Measurements from ENCODE around the gene ZFHX3. TPM values are rescaled to one million over a fixed set of nuclear protein-coding genes. Genes with fewer than 3 reads are reported as not detected.

The ZFHX3 gene, protein sequence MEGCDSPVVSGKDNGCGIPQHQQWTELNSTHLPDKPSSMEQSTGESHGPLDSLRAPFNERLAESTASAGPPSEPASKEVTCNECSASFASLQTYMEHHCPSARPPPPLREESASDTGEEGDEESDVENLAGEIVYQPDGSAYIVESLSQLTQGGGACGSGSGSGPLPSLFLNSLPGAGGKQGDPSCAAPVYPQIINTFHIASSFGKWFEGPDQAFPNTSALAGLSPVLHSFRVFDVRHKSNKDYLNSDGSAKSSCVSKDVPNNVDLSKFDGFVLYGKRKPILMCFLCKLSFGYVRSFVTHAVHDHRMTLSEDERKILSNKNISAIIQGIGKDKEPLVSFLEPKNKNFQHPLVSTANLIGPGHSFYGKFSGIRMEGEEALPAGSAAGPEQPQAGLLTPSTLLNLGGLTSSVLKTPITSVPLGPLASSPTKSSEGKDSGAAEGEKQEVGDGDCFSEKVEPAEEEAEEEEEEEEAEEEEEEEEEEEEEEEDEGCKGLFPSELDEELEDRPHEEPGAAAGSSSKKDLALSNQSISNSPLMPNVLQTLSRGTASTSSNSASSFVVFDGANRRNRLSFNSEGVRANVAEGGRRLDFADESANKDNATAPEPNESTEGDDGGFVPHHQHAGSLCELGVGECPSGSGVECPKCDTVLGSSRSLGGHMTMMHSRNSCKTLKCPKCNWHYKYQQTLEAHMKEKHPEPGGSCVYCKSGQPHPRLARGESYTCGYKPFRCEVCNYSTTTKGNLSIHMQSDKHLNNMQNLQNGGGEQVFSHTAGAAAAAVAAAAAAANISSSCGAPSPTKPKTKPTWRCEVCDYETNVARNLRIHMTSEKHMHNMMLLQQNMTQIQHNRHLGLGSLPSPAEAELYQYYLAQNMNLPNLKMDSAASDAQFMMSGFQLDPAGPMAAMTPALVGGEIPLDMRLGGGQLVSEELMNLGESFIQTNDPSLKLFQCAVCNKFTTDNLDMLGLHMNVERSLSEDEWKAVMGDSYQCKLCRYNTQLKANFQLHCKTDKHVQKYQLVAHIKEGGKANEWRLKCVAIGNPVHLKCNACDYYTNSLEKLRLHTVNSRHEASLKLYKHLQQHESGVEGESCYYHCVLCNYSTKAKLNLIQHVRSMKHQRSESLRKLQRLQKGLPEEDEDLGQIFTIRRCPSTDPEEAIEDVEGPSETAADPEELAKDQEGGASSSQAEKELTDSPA (N-terminal part only)
- 14.5 TPM for polyA plus RNA-seq (2012; ENCODE audit: insufficient read depth, insufficient read length, low read depth)

DNA sequence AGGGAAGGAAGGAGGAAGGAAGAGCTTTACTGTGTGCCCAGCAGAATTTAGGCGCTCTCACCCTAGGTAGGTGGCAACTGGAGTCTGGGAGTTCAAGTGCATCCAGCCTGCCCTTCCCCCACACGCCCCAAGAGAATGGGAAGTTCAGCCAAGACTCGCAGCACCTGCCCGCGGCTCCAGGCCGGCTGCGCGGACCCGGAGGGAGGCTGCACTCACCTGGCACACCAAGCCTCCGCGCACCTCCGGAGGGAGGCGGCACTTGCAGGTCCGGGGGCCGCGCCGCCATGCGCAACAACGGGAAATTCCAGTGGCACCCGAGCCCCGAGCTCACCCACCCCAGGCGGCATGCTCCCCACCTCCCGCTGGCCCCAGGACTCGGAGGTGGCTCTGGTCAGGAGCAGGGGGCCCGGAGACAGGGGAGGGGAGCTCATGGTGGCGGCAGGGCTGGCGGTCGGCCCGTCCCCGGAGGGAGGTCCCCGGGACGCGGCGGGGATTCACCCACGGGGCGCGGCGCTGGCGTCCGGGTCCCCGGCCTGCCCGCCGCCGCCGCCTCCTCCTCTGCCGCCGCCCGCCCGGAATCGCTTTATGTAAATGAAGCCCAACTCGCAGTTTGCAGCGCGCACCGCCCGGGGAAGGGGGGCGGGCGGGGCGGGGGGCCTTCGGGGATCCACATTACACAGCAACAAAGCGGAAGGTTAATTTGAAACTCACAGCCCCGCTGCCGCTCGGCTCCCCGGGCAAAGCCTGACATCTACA lies at the start of gene ZFHX3:
TSS of gene ZFHX3 (minus strand) at position 593 of the 756 bp plus-strand sequence. CDS start 87,983 bp downstream, outside the sequence.
- H3K4me1 ChIP-seq: peaks cover 63% of the 10 kb centered on the region
- no peaks in the 10 kb centered on the region for H3K9me3 ChIP-seq
- H3K4me3 ChIP-seq (ENCODE audit: low read depth, low read length): peak within 1 kb of the TSS; percentile 60

DNA sequence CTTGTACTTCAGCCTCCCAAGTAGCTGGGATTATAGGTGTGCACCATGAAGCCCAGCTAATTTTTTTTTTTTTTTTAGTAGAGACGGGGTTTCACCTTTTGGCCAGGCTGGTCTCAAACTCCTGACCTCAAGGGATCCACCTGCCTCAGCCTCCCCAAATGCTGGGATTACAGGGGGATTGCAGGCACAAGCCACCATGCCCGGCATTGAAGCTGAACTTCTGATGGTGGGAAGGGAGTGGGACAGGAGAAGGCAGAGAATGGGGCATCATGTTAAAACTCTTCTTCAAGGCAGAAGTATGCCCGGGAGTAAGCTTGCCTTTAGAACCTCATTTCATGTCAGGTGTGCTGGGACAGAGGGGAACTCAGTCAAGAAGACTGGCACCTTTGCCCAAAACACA lies 48.6 kb upstream of the ZFHX3 start:
- TF ChIP-seq, protein P1, sequence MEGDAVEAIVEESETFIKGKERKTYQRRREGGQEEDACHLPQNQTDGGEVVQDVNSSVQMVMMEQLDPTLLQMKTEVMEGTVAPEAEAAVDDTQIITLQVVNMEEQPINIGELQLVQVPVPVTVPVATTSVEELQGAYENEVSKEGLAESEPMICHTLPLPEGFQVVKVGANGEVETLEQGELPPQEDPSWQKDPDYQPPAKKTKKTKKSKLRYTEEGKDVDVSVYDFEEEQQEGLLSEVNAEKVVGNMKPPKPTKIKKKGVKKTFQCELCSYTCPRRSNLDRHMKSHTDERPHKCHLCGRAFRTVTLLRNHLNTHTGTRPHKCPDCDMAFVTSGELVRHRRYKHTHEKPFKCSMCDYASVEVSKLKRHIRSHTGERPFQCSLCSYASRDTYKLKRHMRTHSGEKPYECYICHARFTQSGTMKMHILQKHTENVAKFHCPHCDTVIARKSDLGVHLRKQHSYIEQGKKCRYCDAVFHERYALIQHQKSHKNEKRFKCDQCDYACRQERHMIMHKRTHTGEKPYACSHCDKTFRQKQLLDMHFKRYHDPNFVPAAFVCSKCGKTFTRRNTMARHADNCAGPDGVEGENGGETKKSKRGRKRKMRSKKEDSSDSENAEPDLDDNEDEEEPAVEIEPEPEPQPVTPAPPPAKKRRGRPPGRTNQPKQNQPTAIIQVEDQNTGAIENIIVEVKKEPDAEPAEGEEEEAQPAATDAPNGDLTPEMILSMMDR (IDR thresholded peaks at IDR 0.05; ENCODE audit: low read depth, low read length): no peak
- no peak for DNase-seq
- H3K27me3 ChIP-seq: no peaks in the 10 kb centered on the region
- H3K9me3 ChIP-seq: no peaks in the 10 kb centered on the region
- no peaks in the 10 kb centered on the region for H3K36me3 ChIP-seq
- peaks cover 24% of the 10 kb centered on the region for H3K4me1 ChIP-seq
- peak overlapping the region; percentile 35; the same call in 1 of the 2 replicates for H3K4me3 ChIP-seq (ENCODE audit: low read depth, low read length)

More for the DNA sequence above, at the start of gene ZFHX3:
- Histone ChIP-seq H3K36me3 (no peaks in the 10 kb centered on the region), H3K27me3 (no peaks in the 10 kb centered on the region)
- peak; percentile 69 for DNase-seq
- TF ChIP-seq, protein P1 (IDR thresholded peaks at IDR 0.05; ENCODE audit: low read depth, low read length): peak; percentile 14; the same call in 1 of the 2 replicates

DNA sequence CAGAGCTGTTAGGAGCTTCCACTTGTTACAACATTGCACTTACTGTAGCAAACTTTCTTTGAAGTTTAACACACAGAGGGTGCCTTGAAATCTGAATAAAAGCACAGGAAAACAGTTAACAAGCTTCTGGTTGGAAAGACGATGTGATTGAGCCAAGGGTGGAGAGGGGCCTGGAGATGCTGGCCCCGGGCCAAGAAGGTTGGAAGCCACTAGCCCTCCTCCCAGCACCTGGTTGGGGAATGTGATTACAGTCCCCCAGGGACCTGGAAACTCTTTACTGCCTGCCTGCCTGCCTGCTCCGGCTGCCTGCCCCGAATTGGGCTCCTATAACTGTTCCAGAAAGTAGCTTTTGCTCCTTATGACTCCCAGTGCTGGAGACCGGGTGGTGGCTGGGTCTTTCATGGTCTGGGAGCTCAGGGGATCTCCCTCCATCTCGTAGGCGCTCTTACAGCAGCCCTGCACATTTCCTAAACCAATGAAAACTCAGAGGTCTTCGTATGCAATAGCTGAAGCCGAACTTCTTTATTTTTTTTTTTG lies 48.0 kb upstream of the ZFHX3 start:
- Histone ChIP-seq H3K4me3 (ENCODE audit: low read depth, low read length) (peak overlapping the region; percentile 35), H3K36me3 (no peaks in the 10 kb centered on the region), H3K9me3 (no peaks in the 10 kb centered on the region), H3K4me1 (peaks cover 24% of the 10 kb centered on the region), H3K27me3 (no peaks in the 10 kb centered on the region)
- TF ChIP-seq, protein P1 (IDR thresholded peaks at IDR 0.05; ENCODE audit: low read depth, low read length): no peak
- peak; percentile 96 for DNase-seq

DNA sequence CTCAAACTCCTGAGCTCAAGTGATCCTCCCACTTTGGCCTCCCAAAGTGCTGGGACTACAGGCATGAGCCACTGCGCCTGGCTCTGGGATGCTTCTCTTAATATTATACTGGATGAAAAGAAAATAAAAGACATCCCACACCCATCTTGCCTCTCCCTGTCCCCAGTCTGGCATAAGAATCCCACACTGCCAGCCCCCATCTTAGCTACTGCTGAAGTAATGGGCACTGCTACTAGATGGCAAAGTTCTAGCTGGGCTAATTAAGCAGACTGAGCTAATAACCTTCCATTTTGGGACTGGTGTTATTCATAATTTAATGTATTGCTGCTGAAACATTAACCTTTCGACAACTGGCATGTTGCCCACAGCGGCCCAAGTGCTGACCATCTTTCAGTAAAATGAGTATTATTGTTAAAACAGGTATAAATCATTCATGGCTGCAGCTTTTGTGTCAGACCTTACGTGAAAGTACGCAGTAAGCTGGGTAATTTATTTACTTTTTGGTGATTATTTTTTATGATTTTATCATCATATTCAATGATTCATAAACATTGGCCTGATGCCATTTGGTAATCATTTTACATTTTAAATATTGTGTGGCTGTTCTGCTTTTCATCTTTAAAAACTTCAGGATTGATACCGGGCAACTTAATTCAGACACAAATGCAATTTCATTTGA lies 47.4 kb upstream of the ZFHX3 start:
- H3K9me3 ChIP-seq: no peaks in the 10 kb centered on the region
- peak; percentile 49 for DNase-seq
- H3K27me3 ChIP-seq: no peaks in the 10 kb centered on the region
- H3K36me3 ChIP-seq: no peaks in the 10 kb centered on the region
- H3K4me1 ChIP-seq: peaks cover 24% of the 10 kb centered on the region
- TF ChIP-seq, protein P1 (IDR thresholded peaks at IDR 0.05; ENCODE audit: low read depth, low read length): no peak
- H3K4me3 ChIP-seq (ENCODE audit: low read depth, low read length): peak overlapping the region; percentile 35

DNA sequence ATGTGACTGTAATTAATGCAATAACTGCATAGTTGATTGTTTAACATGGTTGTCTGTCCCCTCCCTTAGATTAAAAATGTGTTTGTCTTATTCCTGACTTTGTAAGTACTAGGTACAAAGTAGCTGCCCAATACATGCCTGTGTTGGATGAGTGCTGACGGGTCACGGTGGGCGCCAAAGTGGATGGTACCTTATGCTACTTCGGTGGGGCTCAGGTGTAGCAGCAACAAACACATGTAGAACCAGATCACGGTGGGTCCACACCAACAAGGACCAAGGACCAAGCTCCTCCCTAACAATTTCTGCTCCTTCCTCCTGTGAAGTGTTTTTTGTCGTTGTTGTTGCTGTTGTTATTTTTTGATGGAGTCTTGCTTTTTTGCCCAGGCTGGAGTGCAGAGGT lies 46.4 kb upstream of the ZFHX3 start:
- TF ChIP-seq, protein P1 (IDR thresholded peaks at IDR 0.05; ENCODE audit: low read depth, low read length): no peak
- Histone ChIP-seq H3K9me3 (no peaks in the 10 kb centered on the region), H3K4me1 (peaks cover 24% of the 10 kb centered on the region), H3K4me3 (ENCODE audit: low read depth, low read length) (no peak overlapping the region), H3K27me3 (no peaks in the 10 kb centered on the region), H3K36me3 (no peaks in the 10 kb centered on the region)
- DNase-seq: no peak

Measured in BE2C (cell line).